ENCODE results near the gene PLSCR3.

Gene PLSCR3

DNA sequence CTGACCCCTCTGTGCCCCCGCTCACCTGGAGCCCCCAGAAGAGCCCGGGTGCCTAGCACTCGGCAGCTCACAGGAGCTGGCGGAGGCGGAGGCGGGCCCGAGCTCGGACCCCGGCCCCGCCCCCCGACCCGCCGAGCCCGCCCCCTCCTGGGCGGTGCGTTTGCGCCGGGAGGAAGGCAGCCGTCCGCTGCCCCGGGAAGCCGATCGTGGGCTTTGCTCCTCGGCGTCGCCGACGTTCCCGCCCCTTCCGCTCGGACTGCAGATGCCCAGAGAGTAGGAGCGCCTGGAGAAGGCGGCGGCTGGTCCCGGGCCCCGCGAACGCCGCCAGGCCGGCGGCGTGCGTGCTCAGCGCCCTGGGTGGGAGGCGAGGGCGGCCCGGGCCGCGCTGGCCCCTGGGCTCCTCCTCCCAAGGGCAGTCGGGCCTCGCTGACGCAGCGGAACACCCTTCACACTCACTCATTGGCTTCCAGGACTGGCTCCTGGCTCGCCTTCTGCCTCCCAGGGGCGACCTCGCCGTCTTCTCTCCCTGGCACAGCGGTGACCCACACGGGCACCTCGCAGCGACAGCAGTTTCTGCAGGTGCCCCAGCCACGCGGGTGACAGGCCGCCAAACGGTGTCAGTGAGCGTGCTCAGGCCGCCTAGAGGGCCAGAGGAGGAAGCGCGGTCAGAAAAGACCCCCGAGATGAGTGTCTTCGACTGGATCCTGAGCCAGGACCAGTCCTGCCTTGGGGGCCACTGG, at the start of gene PLSCR3:
Gene PLSCR3 (minus strand): TSS at position 74 of the 740 bp plus-strand sequence. CDS start 415 bp downstream, outside the sequence.
- peak within 1 kb of the TSS; percentile 95 for H3K4me3 Mint-ChIP-seq
- no peaks in the 10 kb centered on the region for H3K27me3 Mint-ChIP-seq
- H3K4me1 Mint-ChIP-seq = peaks cover 37% of the 10 kb centered on the region
- H3K9me3 Mint-ChIP-seq = no peaks in the 10 kb centered on the region
- peak within 1 kb of the TSS; percentile 96 for H3K27ac Mint-ChIP-seq
- H3K36me3 Mint-ChIP-seq = no peaks in the 10 kb centered on the region

DNA sequence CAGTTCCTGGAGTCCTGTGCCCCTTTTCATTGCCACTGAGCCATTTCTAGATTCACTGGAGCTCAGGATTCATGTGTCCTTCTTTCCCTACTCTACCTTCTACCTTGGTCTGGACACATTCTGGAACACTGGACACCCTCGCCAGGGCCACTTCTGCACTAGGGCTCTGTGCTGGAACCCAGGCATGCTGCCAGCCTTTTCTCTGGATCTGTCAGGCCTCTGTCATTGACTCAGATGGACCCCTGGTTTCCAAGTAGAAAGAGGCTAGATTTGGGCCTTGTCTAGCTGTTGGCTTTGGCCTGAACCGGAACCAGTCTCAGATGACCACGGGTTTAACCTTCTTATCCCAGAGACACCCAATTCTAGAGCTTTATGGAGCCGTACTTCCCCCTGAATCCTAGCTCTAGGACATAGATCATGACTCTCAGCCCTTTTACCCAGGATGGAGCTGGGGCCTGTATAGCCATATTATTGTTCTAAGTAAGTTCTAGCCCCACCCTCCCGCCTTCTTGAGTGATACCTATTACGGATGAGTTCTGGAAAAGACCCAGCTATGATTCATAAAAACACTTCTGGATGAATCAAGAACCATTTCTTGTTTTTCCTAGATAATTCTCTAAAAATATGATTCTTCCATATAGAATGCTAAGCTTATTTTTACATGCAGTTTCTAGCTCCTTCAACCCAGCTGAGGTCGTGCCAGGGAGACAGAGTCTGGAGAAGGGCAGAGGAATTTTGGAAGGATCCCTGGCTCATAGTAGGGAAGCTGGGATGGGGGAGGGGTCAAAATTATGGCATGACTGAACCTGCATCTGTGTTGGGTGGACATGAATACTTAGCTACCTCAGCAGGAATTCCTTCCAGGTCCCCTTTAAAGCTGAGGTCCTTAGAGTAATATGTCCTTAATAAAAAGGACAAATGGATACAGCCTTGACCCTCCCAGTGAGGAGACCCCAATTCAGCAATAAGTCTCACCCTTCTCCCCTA, 49.5 kb upstream of the PLSCR3 start:
- peaks cover 45% of the 10 kb centered on the region for H3K27me3 Mint-ChIP-seq

DNA sequence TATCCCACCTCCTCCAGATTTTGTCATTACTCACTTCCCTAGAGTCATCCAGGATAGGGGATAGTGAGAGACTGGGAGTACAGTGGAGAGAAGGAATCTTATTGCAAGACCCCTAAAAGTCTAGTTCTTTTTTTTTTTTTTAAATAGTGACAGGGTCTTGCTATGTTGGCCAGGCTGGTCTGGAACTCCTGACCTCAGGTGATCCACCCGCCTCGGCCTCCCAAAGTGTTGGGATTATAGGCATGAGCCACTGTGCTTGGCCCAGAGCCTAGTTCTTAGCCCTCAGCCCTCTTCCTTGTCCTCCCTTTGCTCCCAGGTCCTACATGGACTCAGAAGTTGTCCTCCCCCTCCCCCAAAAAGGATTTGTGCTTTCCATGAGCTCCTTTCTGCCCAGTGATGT, 47.8 kb upstream of the PLSCR3 start:
- Mint-ChIP-seq H3K9me3 (no peaks in the 10 kb centered on the region), H3K36me3 (no peaks in the 10 kb centered on the region), H3K27ac (peak overlapping the region; percentile 11), H3K4me3 (peak overlapping the region; percentile 8), H3K4me1 (peaks cover 41% of the 10 kb centered on the region), H3K27me3 (peaks cover 39% of the 10 kb centered on the region)

More for the DNA sequence above, 49.5 kb upstream of the PLSCR3 start:
- peaks cover 35% of the 10 kb centered on the region for H3K4me1 Mint-ChIP-seq
- H3K36me3 Mint-ChIP-seq = peaks cover 8% of the 10 kb centered on the region
- H3K4me3 Mint-ChIP-seq = no peak overlapping the region
- H3K27ac Mint-ChIP-seq = no peak overlapping the region
- H3K9me3 Mint-ChIP-seq = no peaks in the 10 kb centered on the region

DNA sequence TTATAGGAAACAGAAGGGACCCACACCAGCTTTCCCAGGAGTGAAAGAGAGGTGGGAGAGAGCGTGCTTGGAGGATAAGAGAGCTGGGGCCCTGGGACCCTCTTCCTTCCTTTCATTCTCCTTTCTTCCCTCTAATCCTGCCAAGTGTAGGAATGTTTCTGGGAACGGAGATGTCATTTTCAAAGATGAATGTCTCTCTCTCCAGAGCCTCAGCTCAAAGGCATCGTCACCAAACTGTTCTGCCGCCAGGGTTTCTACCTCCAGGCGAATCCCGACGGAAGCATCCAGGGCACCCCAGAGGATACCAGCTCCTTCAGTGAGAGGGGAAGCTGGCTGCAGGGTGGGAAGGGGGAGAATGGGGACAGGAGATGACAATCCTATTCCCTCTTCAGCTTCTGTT, 46.9 kb upstream of the PLSCR3 start:
- Mint-ChIP-seq H3K36me3 (no peaks in the 10 kb centered on the region), H3K27ac (no peak overlapping the region), H3K27me3 (peaks cover 36% of the 10 kb centered on the region), H3K9me3 (no peaks in the 10 kb centered on the region), H3K4me1 (peaks cover 46% of the 10 kb centered on the region), H3K4me3 (no peak overlapping the region)

DNA sequence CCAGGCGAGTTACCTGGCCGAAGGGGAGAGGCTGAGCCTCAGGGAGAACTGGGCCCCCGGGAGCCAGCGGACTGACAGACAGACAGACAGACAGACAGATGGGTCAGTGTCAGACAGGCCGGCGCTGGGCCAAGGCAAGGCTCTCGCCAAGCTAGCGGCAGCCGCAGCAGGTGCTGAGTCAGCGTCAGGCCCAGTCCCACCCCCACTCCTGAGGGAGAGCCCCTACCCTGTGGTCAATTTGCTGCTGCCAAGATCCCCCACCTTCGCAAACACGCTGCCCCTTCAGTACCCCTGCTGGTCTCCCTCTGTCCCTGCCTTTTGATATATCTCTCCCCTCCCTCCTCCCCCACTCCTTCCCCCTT, 46.5 kb upstream of the PLSCR3 start:
- Mint-ChIP-seq H3K4me1 (peaks cover 46% of the 10 kb centered on the region), H3K4me3 (peak overlapping the region; percentile 82), H3K36me3 (no peaks in the 10 kb centered on the region), H3K9me3 (no peaks in the 10 kb centered on the region), H3K27ac (no peak overlapping the region), H3K27me3 (peaks cover 34% of the 10 kb centered on the region)

DNA sequence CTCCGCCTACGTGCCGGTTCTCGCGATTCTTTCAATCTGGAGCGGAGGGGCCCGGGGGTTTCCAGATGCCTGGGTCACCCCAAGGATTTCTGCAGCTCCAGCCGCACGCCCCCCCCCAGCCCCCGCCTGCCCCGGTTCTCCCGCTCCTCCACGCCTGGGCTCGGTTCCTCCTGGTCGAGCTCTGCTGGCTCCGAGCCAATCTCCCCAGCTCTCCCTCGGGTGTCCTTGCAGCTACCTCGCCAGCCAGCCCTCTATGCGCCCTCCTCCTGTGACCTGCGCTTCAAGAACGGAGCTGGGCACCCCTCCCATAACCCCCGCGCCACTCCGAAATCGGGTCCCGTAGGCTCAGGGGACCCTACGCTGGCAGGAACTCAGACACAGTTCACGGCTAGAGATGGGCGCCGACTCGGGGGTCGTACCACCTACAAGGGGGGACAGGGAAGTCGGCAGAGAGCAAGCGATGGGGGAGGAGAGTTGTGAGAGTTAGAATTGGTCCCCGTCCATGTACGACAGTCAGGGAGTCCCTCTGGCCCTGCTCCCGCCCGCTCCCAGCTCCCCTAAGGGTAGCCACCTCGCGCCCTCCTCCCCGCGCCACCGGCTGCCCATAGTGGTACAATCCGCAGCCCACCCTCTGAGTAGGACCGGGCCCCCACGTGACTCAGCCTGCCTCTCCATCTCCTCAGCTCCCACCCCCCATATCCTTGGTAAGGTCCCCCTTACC, 45.9 kb upstream of the PLSCR3 start:
- H3K4me1 Mint-ChIP-seq = peaks cover 40% of the 10 kb centered on the region
- no peaks in the 10 kb centered on the region for H3K9me3 Mint-ChIP-seq
- H3K36me3 Mint-ChIP-seq = no peaks in the 10 kb centered on the region
- H3K27ac Mint-ChIP-seq = peak overlapping the region; percentile 35
- peaks cover 29% of the 10 kb centered on the region for H3K27me3 Mint-ChIP-seq
- peak overlapping the region; percentile 82 for H3K4me3 Mint-ChIP-seq

DNA sequence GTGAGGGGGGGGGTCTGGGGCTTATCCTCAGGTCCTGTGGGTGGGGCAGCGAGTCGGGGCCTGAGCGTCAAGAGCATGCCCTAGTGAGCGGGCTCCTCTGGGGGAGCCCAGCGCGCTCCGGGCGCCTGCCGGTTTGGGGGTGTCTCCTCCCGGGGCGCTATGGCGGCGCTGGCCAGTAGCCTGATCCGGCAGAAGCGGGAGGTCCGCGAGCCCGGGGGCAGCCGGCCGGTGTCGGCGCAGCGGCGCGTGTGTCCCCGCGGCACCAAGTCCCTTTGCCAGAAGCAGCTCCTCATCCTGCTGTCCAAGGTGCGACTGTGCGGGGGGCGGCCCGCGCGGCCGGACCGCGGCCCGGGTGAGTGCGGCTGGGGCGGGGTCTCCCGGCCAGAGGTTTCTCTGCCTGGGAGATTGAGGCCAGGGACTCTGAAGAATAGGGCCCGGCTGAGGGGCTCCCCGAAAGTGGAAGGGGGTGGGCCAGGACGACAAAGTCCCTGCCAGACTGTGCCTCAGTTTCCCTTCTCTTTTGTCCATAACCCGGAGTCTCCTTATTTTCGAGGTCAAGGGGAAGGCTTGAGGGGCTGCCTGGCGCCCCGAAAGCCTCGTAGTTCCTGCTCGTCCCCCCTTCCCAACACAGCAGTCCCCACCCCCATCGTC, 45.3 kb upstream of the PLSCR3 start, which contains the start of gene FGF11:
Gene FGF11 (plus strand): TSS at position 51 of the 651 bp plus-strand sequence. CDS start 109 bp downstream, at position 160.
- Mint-ChIP-seq H3K9me3 (no peaks in the 10 kb centered on the region), H3K36me3 (no peaks in the 10 kb centered on the region), H3K4me3 (peak within 1 kb of the TSS; percentile 88), H3K4me1 (peaks cover 38% of the 10 kb centered on the region), H3K27me3 (peaks cover 27% of the 10 kb centered on the region), H3K27ac (peak within 1 kb of the TSS; percentile 77)

DNA sequence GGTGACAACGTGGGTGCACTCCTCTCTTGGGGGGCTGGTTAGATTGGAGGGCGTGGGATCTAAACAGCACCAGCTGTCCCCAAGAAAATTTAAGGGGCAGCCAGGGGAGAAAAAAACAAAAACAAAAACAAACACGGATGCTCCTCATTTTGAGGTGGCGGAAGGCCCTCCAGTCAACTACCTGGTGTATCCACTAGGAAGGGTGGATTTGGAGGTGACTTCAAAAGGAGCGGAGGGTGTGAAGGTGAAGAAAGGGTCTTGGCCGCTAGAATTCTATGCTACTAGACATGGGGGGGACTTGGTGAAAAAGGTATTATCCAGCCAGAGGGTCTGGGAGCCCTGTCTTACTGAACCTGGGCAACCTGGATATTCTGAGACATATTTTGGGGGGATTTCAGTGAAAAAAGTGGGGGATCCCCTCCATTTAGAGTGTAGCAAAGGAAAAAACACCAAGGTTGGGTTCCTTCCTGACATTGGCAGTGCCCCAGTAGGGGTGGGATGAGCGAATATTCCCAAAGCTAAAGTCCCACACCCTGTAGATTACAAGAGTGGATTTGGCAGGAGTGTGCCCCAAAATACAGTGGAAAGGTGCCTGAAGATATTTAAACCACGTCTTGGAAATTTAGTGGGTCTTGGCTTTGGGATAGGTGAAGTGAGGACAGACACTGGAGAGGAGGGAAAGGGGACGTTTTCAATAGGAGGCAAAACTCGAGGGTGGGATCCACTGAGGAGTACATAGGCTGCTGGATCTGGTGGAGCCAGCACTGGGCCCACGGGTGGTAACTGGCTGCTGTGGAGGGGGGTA, 44.5 kb upstream of the PLSCR3 start:
- peaks cover 25% of the 10 kb centered on the region for H3K27me3 Mint-ChIP-seq

DNA sequence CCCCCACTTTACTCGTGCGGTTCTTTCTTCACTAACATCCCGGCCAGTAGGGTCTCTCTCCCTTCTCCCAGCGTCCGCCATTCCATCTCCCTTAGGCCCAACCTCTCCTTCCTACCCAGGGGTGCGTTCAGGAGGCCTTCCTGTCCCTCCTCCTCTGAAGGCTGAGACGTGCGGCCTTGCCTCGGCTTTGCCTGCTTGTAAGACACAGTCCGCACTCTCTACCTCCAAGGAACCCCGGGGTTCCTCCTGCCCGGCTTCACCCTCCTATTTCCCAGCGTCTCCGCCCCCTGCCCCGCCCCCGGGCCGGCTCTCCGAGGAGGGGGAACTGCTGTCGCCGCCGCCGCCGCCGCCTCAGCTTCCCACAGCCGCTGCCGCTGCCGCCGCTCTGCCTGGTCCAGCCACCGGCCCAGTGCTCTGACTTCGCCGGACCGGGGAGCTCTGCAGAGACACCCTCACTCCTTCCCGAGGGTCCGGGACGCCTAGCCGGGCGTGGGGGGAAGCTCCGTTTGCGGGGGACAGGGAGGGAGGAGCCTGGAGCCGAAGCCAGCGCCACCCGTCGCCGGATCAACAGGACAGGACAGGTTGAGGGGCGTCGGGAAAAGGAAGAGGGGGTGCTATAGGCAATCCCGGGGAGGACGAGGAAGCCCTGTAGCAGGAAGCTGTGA, 43.8 kb upstream of the PLSCR3 start:
- Mint-ChIP-seq H3K9me3 (no peaks in the 10 kb centered on the region), H3K4me3 (peak overlapping the region; percentile 88), H3K4me1 (peaks cover 38% of the 10 kb centered on the region), H3K27ac (peak overlapping the region; percentile 68), H3K27me3 (peaks cover 20% of the 10 kb centered on the region), H3K36me3 (no peaks in the 10 kb centered on the region)

More for the DNA sequence above, 44.5 kb upstream of the PLSCR3 start:
- Mint-ChIP-seq H3K27ac (peak overlapping the region; percentile 77), H3K4me3 (peak overlapping the region; percentile 88), H3K9me3 (no peaks in the 10 kb centered on the region), H3K36me3 (no peaks in the 10 kb centered on the region), H3K4me1 (peaks cover 38% of the 10 kb centered on the region)

DNA sequence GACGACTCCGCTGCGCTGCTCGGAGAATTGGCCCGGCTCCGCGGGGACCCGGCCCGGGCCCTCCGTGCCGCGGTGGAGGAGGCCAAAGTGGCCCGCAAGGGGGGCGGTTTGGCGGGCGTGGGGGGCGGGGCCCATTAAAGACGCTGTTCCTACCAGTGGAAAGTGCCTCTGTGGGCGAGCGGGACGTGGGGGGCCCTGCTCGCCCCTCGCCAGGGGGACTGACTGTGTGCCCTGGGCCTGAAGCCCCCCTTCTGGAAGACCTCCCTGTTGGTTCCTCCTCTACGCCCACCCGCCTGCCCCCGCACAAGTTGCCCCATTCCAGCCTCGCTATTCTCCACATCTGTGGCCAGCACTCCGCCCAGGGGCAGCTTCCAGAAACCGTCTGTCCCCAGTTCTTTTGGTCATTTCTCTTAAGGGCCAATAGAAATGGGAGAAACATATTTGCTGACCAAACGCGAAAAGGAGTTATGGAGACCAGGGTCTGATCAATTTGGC, 43.1 kb upstream of the PLSCR3 start:
- H3K27ac Mint-ChIP-seq = peak overlapping the region; percentile 68
- peak overlapping the region; percentile 88 for H3K4me3 Mint-ChIP-seq
- H3K4me1 Mint-ChIP-seq = peaks cover 38% of the 10 kb centered on the region
- no peaks in the 10 kb centered on the region for H3K36me3 Mint-ChIP-seq
- peaks cover 15% of the 10 kb centered on the region for H3K27me3 Mint-ChIP-seq
- no peaks in the 10 kb centered on the region for H3K9me3 Mint-ChIP-seq

DNA sequence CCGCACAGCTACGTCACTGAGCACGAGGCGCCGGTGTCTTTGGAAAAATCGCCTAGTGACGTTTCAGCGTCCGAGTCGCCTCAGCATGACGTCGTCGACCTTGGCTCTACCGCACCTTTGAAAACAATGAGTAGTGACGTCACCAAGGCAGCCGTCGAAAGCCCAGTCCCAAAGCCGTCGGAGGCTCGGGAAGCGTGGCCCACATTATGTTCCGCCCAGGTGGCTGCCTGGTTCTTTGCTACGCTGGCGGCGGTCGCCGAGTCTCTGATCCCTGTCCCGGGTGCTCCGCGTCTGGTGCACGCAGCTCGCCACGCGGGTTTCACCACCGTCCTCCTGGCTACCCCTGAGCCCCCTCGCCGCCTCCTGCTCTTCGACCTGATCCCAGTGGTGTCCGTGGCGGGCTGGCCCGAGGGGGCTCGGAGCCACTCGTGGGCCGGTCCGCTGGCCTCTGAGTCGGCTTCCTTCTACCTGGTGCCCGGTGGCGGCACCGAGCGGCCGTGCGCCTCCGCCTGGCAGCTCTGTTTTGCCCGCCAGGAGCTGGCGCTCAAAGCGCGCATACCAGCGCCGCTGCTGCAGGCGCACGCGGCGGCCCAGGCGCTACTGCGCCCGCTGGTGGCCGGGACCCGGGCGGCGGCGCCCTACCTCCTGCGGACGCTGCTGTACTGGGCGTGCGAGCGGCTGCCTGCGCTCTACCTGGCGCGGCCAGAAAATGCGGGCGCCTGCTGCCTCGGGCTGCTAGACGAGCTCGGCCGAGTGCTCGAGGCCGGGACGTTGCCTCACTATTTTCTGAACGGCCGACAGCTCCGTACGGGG, 42.4 kb upstream of the PLSCR3 start:
- Mint-ChIP-seq H3K27ac (peak overlapping the region; percentile 84), H3K27me3 (peaks cover 10% of the 10 kb centered on the region), H3K9me3 (no peaks in the 10 kb centered on the region)

DNA sequence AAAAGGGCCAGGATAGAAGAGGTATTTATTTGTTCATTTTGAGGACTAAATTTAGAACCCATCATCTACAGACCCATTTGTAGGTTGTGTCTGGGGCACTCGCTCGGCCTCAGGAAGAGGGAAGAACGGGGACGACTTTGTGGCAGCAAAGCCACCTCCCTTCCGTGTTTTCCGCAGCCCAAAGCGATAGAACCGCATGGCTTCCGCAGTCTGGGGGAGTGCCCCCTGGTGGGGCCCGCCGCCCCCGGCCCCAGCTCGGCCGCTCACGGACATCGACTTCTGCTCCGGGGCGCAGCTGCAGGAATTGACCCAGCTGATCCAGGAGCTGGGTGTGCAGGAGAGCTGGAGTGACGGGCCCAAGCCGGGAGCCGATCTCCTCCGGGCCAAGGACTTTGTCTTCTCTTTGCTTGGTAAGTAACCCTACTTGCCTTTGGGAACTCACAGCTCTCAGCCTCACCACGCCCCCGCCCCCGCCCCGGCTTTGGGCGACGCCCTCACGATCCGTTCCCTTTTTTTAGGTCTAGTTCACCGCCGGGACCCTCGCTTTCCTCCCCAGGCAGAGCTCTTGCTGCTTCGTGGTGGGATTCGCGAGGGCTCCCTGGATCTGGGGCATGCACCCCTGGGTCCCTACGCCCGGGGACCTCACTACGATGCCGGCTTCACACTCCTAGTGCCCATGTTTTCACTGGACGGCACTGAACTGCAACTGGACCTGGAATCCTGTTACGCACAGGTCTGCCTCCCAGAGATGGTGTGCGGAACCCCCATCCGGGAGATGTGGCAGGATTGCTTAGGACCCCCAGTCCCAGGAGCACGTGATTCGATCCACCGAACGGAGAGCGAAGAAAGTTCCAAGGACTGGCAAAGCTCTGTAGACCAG, 41.6 kb upstream of the PLSCR3 start:
- Mint-ChIP-seq H3K4me1 (peaks cover 38% of the 10 kb centered on the region), H3K27me3 (peaks cover 7% of the 10 kb centered on the region)

More for the DNA sequence above, 42.4 kb upstream of the PLSCR3 start:
- H3K36me3 Mint-ChIP-seq = no peaks in the 10 kb centered on the region
- H3K4me1 Mint-ChIP-seq = peaks cover 38% of the 10 kb centered on the region
- H3K4me3 Mint-ChIP-seq = peak overlapping the region; percentile 96

More for the DNA sequence above, 41.6 kb upstream of the PLSCR3 start:
- H3K36me3 Mint-ChIP-seq = no peaks in the 10 kb centered on the region
- peak overlapping the region; percentile 95 for H3K27ac Mint-ChIP-seq
- H3K9me3 Mint-ChIP-seq = no peaks in the 10 kb centered on the region
- H3K4me3 Mint-ChIP-seq = peak overlapping the region; percentile 96
